Astrocyte (in vitro differentiated cells and primary cell): ENCODE results near the gene ZMIZ1. TPM values are rescaled to one million over a fixed set of nuclear protein-coding genes. Genes with fewer than 3 reads are reported as not detected.
A peak's percentile ranks its signal among the peaks of the same experiment; 100 is the strongest.

ENCODE experiments used
- DNase-seq: peaks from one replicate; pipeline ENCODE4 v3.0.0-alpha.2; 2010; ENCODE audit warnings: low read depth
- FAIRE-seq: peaks from 2 replicates; lab custom pipeline; 2011; peaks lifted over from hg19 to GRCh38; lab: Jason Lieb, UNC
- H2AFZ ChIP-seq: 2 replicates; pipeline ENCODE4 v1.6.0; 2012; ENCODE audit warnings: low read depth, low read length, inconsistent platforms
- H3K27ac ChIP-seq: 2 replicates; pipeline ENCODE4 v1.5.1; 2011; ENCODE audit warnings: low read depth, low read length, inconsistent platforms
- H3K27me3 ChIP-seq: 2 replicates; pipeline ENCODE4 v1.6.0; 2011; ENCODE audit warnings: low read length, inconsistent platforms; ENCODE audit not compliant: insufficient read depth
- H3K36me3 ChIP-seq: 2 replicates; pipeline ENCODE4 v1.5.1; 2011; ENCODE audit warnings: low read length, inconsistent platforms; ENCODE audit not compliant: insufficient read depth
- H3K4me1 ChIP-seq: 2 replicates; pipeline ENCODE4 v1.5.1; 2011; ENCODE audit warnings: low read length, inconsistent platforms; ENCODE audit not compliant: insufficient read depth
- H3K4me2 ChIP-seq: 2 replicates; pipeline ENCODE4 v1.6.0; 2012; ENCODE audit warnings: low read length, inconsistent platforms
- H3K4me3 ChIP-seq: 2 replicates; pipeline ENCODE4 v1.5.1; 2011; ENCODE audit warnings: low read depth, mild to moderate bottlenecking, low read length, inconsistent platforms; ENCODE audit not compliant: insufficient read depth
- H3K79me2 ChIP-seq: 2 replicates; pipeline ENCODE4 v1.6.0; 2012; ENCODE audit warnings: mild to moderate bottlenecking, low read length, inconsistent platforms; ENCODE audit not compliant: insufficient read depth
- H3K9ac ChIP-seq: 2 replicates; pipeline ENCODE4 v1.6.0; 2012; ENCODE audit warnings: mild to moderate bottlenecking, low read length, inconsistent platforms
- H3K9me3 ChIP-seq: 2 replicates; pipeline ENCODE4 v1.5.1; 2012; ENCODE audit warnings: low read depth, mild to moderate bottlenecking, low read length, inconsistent platforms; ENCODE audit not compliant: insufficient read depth
- H4K20me1 ChIP-seq: 2 replicates; pipeline ENCODE4 v1.6.0; 2012; ENCODE audit warnings: low read length, inconsistent platforms; ENCODE audit not compliant: insufficient read depth
- H3K27ac Mint-ChIP-seq: one replicate; pipeline ENCODE4 v1.8.0; 2021; ENCODE audit warnings: mild to moderate bottlenecking, mixed read lengths; ENCODE audit not compliant: unreplicated experiment
- H3K27me3 Mint-ChIP-seq: one replicate; pipeline ENCODE4 v1.8.0; 2021; ENCODE audit warnings: low read depth, mixed read lengths; ENCODE audit not compliant: unreplicated experiment
- H3K36me3 Mint-ChIP-seq: one replicate; pipeline ENCODE4 v1.8.0; 2021; ENCODE audit warnings: low read depth, mixed read lengths; ENCODE audit not compliant: unreplicated experiment
- H3K4me1 Mint-ChIP-seq: one replicate; pipeline ENCODE4 v1.8.0; 2021; ENCODE audit warnings: low read depth, mixed read lengths; ENCODE audit not compliant: unreplicated experiment
- H3K4me3 Mint-ChIP-seq: one replicate; pipeline ENCODE4 v1.8.0; 2021; ENCODE audit warnings: mild to moderate bottlenecking, moderate library complexity, mixed read lengths; ENCODE audit not compliant: unreplicated experiment
- H3K9me3 Mint-ChIP-seq: one replicate; pipeline ENCODE4 v1.8.0; 2021; ENCODE audit warnings: mild to moderate bottlenecking, mixed read lengths; ENCODE audit not compliant: unreplicated experiment
- CTCF ChIP-seq: IDR thresholded peaks from 2 replicates; pipeline ENCODE4 v1.5.1; 2011; ENCODE audit warnings: low read depth, mild to moderate bottlenecking, inconsistent platforms, low read length, moderate library complexity; ENCODE audit not compliant: insufficient read depth
- EZH2 ChIP-seq: IDR thresholded peaks from 2 replicates; pipeline ENCODE4 v1.6.1; 2012; ENCODE audit warnings: mild to moderate bottlenecking, low read length, inconsistent platforms; ENCODE audit not compliant: insufficient read depth
- total RNA-seq: library from RNA; stranded (reverse); gene quantifications from 2 replicates; pipeline ENCODE4 v1.2.1, GENCODE V29; 2021

Gene ZMIZ1
- total RNA-seq, 1 donor from 2014 or later: 45.5 TPM

- Histone ChIP-seq H4K20me1 (peaks cover 98% of the 10 kb centered on the region), H3K27me3 (no peaks in the 10 kb centered on the region), H3K4me2 (no peak overlapping the region), H3K4me1 (peaks cover 71% of the 10 kb centered on the region), H3K4me3 (no peak overlapping the region), H3K36me3 (no peaks in the 10 kb centered on the region), H2AFZ (no peak overlapping the region), H3K79me2 (peaks cover 99% of the 10 kb centered on the region), H3K9ac (no peak overlapping the region), H3K27ac (no peak overlapping the region), H3K9me3 (no peaks in the 10 kb centered on the region)
- no peak for FAIRE-seq
- H3K27me3 Mint-ChIP-seq: no peaks in the 10 kb centered on the region
- no peak overlapping the region for H3K27ac Mint-ChIP-seq
- peaks cover 14% of the 10 kb centered on the region for H3K36me3 Mint-ChIP-seq
- peaks cover 39% of the 10 kb centered on the region for H3K4me1 Mint-ChIP-seq
- no peak for DNase-seq
- H3K4me3 Mint-ChIP-seq: no peak overlapping the region
- TF ChIP-seq EZH2 (no peak), CTCF (no peak)
- no peaks in the 10 kb centered on the region for H3K9me3 Mint-ChIP-seq
Measured at GRCh38 chr10:79099898-79100448, 31.2 kb downstream of the ZMIZ1 start.

- Mint-ChIP-seq H3K27me3 (no peaks in the 10 kb centered on the region), H3K4me3 (peak overlapping the region; percentile 40), H3K27ac (no peak overlapping the region), H3K4me1 (peaks cover 34% of the 10 kb centered on the region), H3K9me3 (no peaks in the 10 kb centered on the region), H3K36me3 (peaks cover 11% of the 10 kb centered on the region)
- peaks cover 99% of the 10 kb centered on the region for H3K79me2 ChIP-seq
- H4K20me1 ChIP-seq: peaks cover 98% of the 10 kb centered on the region
- H3K9ac ChIP-seq: no peak overlapping the region
- no peak overlapping the region for H3K27ac ChIP-seq
- H3K27me3 ChIP-seq: no peaks in the 10 kb centered on the region
- no peaks in the 10 kb centered on the region for H3K9me3 ChIP-seq
- H3K4me1 ChIP-seq: peaks cover 76% of the 10 kb centered on the region
- H3K4me2 ChIP-seq: no peak overlapping the region
- H3K36me3 ChIP-seq: no peaks in the 10 kb centered on the region
- H3K4me3 ChIP-seq: no peak overlapping the region
- H2AFZ ChIP-seq: no peak overlapping the region
- DNase-seq (no peak), FAIRE-seq (no peak)
- no peak for TF ChIP-seq EZH2
- TF ChIP-seq CTCF: no peak
Measured at GRCh38 chr10:79100771-79101170, 32.0 kb downstream of the ZMIZ1 start.
